Fibroblast of peridontal ligament (primary cell): ENCODE results near the gene RBMX.
"Not testable (repeated sequence)": the region's sequence is repeated elsewhere in the genome, so short reads cannot be mapped to it uniquely, and the experiment has no call there.

Source experiments
- DNase-seq: peaks from one replicate; pipeline ENCODE4 v3.0.0-alpha.2; 2010; ENCODE audit errors: extremely low read depth

RBMX gene

GRCh38 chrX:136880452-136881013 lies at the start of gene RBMX:
TSS of gene RBMX (minus strand) at chrX:136880725. CDS start at chrX:136879427, 1,298 bp downstream.
- peak; percentile 96 for DNase-seq

GRCh38 chrX:136921438-136921837 lies 40.9 kb upstream of the RBMX start:
- DNase-seq, result not testable (repeated sequence)

GRCh38 chrX:136920001-136920400 lies 39.5 kb upstream of the RBMX start:
- no peak for DNase-seq

GRCh38 chrX:136916827-136917226 lies 36.3 kb upstream of the RBMX start:
- no peak for DNase-seq

- DNase-seq, result not testable (repeated sequence)
Observed at GRCh38 chrX:136911661-136912060, 31.1 kb upstream of the RBMX start.

- DNase-seq, result peak; percentile 3
Observed at GRCh38 chrX:136911253-136911652, 30.7 kb upstream of the RBMX start.

GRCh38 chrX:136910565-136911035 lies 30.1 kb upstream of the RBMX start:
- peak; percentile 39 for DNase-seq

GRCh38 chrX:136909706-136910564 lies 29.4 kb upstream of the RBMX start:
- DNase-seq, result peak; percentile 92

GRCh38 chrX:136909119-136909705 lies 28.7 kb upstream of the RBMX start:
- DNase-seq, result peak; percentile 74

- no peak for DNase-seq
Observed at GRCh38 chrX:136907621-136908020, 27.1 kb upstream of the RBMX start.

GRCh38 chrX:136906921-136907510 lies 26.5 kb upstream of the RBMX start:
- DNase-seq, result no peak

- DNase-seq, result not testable (repeated sequence)
Observed at GRCh38 chrX:136904067-136904466, 23.5 kb upstream of the RBMX start.

GRCh38 chrX:136900071-136900470 lies 19.5 kb upstream of the RBMX start:
- not testable (repeated sequence) for DNase-seq

- DNase-seq, result peak; percentile 64
Observed at GRCh38 chrX:136899221-136899620, 18.7 kb upstream of the RBMX start.

GRCh38 chrX:136898752-136899151 lies 18.2 kb upstream of the RBMX start:
- DNase-seq, result not testable (repeated sequence)

GRCh38 chrX:136896121-136896914 lies 15.8 kb upstream of the RBMX start:
- DNase-seq, result no peak

- no peak for DNase-seq
Observed at GRCh38 chrX:136892412-136892811, 11.9 kb upstream of the RBMX start.

- not testable (repeated sequence) for DNase-seq
Observed at GRCh38 chrX:136890596-136890995, 10.1 kb upstream of the RBMX start.

- no peak for DNase-seq
Observed at GRCh38 chrX:136889269-136889668, 8.7 kb upstream of the RBMX start.

GRCh38 chrX:136880003-136880451 lies 498 bp downstream of the RBMX start:
- peak; percentile 18 for DNase-seq

- DNase-seq, result peak; percentile 28
Observed at GRCh38 chrX:136879001-136879687, 1.4 kb downstream of the RBMX start.
